Medulla oblongata (tissue), 1 donor: ENCODE results near the gene GCNT1.
"Not testable (repeated sequence)": the region's sequence is repeated elsewhere in the genome, so short reads cannot be mapped to it uniquely, and the experiment has no call there.

ENCODE experiments used
- DNase-seq: peaks from one replicate; pipeline ENCODE4 v3.0.0-alpha.2; 2015; ENCODE audit errors: extremely low spot score

GCNT1 gene

DNA sequence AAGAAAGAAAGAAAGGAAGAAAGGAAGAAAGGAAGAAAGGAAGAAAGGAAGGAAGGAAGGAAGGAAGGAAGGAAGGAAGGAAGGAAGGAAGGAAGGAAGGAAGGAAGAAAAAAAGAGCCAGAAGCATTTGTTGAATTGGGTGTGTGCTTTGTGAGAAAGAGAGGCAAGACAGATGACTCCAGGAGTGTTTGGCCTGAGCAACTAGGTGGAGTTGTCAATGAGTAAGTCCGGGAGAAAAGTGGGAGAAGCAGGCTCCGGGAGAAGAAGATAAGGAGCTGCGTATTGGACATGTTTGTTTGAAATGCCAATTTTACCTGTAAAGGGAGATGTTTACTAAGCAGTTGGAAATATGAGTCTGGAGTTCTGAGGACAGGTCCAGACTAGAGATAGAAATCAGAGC is 15.1 kb upstream of the GCNT1 start:
- no peak for DNase-seq

DNA sequence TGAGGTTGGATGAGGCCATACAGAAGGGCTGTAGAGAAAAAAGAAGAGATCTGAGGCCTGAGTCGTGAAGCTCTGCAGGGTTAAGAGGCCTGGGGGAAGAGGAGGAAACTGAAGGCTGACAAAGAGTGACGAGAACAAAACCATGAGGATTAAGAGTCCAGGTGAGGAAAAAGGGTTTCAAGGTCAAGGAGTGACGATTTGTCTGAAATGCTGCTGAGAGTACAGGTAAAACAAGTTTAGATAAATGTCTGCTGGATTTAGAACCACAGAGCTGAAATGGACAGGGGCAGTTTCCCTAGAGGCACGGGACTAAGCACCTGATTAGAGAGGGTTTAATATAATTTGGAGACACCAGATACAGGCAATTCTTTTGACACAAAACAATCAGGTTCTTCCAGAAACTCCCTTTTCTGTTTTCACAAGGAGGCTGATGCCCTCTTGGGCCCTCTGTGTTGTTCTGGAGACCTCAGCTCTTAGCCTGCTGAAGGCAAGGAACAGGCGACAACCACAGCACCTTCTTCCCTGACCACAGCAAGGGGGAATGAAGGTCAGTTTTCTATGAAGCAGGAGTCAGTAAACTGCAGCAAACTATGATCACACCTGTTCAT is 14.6 kb upstream of the GCNT1 start:
- DNase-seq: no peak

- DNase-seq: no peak
These were observed 13.0 kb upstream of the GCNT1 start for GRCh38 chr9:76445976-76446375.

GRCh38 chr9:76448501-76448900 is 10.5 kb upstream of the GCNT1 start:
- DNase-seq: no peak

- no peak for DNase-seq
These were observed 7.7 kb upstream of the GCNT1 start for GRCh38 chr9:76451234-76451633.

- no peak for DNase-seq
These were observed 6.1 kb upstream of the GCNT1 start for GRCh38 chr9:76452839-76453238.

GRCh38 chr9:76453785-76454184 is 5.2 kb upstream of the GCNT1 start:
- no peak for DNase-seq

DNA sequence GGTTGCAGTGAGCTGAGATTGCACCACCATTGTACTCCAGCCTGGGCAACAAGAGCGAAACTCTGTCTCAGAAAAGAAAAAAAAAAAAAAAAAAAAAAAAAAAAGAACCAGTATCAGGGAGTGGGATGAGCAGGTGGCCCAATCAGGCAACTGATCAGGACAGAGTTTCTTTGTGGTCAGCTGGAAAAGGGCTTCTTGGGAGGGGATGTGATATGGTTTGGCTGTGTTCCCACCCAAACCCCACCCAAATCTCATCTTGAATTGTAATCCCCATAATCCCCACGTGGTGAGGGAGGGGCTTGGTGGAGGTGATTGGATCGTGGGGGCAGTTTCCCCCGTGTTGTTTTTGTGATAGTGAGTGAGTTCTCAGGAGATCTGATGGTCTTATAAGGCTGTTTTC is 4.7 kb upstream of the GCNT1 start:
- DNase-seq: no peak

DNA sequence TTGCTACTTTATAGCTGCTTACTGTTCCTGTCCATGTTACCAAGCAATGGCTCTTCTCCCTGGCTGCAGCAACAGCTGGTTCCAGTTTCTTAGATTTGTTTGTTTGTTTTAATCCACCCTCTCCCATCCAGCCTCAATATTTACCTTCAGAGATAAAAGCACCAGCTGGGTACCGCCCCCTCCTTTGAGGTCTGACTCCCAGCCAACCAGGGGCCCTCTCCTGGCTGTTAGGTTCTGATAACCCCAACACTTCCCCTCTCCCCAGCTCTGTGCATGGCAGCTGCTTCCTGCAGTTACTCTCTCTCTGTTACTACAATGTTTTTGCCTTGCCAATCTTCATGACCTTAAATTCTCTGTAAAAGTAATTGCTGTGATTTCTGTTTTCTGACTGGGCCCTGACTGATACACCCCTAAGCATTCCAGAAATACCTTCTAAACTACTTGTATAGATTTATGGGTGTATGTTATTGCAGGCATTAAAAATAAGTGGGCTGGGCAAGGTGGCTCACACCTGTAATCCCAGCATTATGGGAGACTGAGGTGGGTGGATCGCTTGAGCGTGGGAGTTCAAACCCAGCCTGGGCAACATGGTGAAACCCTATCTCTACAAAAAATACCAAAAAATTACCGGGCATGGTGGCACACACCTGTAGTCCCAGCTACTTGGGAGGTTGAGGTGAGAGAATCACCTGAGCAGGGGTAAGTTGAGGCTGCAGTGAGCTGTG is 2.6 kb upstream of the GCNT1 start:
- DNase-seq: no peak

- DNase-seq: peak; percentile 20
These were observed 983 bp downstream of the GCNT1 start for GRCh38 chr9:76459694-76460635.

DNA sequence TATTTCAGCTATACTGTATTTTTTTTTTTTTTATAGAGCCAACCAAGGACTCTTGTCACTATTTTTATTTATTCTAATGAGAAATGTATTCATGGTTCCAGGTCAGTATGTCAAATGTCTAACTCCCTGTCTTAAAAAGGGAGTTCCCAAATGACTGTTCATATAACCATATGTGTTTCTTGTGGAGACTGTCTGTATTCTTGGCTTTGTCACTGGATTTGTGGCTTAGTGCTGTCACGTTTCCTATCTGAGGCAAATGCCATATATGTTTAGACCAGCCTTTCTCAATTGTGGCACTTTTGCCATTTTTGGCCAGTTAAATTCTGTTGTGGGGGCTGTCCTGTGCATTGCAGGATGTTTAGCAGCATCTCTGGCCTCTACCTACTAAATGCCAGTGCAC is 3.1 kb downstream of the GCNT1 start:
- DNase-seq: no peak

DNA sequence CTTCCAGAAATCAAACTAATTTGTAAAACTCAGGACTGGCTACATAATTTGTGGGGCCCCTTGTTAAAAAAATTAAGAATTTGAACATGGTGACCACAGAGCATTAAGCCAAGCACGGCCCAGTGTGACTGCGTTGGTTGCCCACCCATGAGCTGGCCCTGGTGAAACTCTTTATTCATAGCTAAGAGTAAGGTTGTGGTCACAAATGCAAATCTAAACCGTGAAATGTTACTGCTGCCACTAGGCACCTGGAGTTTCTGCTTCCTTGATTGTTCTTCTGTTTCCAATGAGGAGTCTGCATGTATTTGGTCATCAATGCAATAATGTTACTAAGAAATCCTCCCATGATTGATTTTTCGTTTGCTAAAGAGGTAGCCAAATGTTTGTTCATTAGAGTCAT is 4.2 kb downstream of the GCNT1 start:
- DNase-seq: no peak

DNA sequence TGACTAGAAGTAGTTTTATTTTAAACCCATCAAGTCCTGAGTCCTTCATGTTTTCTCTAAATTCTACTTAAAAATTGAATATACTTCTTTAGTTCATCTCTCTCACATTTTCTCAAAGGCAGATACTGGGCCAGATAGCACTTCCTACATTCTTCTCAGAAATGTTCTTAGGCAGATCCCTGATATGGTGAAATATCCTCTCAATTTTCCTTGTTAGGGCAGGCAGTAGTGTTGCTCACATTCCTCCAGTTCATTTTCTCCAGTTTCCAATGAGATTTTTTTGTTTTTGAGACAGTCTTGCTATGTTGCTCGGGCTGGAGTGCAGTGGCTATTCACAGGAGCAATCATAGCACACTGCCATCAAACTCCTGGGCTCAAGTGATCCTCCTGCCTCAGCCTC is 5.7 kb downstream of the GCNT1 start:
- no peak for DNase-seq

DNA sequence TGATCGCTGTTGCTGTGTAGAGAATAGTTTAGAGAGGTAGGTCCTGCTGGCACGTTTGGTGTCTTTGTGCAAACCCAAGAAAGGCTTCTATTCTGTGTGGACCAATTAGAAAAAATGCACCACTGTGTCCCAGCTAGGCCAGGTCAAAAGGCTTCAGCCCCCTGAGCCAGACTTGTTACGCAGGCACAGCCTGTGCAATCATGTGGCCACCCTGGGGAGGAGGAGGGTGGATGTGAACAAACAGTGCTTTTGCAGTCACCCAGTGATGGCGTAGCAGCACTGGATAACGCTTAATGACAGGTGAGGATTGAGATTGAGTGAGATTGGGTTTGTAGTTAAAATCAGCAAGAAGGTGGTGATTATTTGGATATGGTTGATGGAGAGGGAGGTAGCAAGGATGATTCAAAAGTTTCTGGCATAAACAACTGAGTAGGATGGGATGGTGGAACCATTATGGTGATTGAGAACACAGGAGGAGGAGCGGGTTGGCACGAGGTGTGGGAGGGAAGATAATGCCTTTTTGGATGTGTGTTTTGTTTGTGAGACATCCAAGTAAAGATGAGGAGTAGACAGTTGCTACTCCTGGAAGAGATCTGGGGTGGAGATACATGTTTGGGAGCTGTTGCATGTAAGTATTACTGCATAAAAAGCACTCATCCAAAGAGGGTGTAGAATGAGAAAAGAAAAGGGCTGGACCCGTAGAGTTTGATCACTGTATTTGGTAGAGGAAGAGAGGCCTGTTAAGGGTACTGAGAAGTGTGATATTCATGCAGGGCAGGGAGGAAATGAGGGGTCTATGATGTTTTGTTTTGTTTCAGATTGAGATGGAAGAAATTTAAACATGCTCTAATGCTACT is 6.7 kb downstream of the GCNT1 start:
- DNase-seq: no peak

DNA sequence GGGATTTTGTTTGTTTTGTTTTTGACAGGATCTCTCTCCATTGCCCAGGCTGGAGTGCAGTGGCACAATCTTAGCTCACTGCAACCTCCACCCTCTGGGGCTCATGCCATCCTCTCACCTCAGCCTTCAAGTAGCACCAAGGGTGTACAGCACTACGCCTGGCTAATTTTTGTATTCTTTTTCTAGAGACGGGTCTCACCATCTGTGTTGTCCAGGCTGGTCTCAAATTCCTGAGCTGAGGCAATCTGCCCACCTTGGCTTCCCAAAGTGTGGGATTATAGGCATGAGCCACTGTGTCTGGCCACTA is 7.3 kb downstream of the GCNT1 start:
- no peak for DNase-seq

- DNase-seq: no peak
These were observed 15.4 kb downstream of the GCNT1 start for GRCh38 chr9:76474419-76474818.

DNA sequence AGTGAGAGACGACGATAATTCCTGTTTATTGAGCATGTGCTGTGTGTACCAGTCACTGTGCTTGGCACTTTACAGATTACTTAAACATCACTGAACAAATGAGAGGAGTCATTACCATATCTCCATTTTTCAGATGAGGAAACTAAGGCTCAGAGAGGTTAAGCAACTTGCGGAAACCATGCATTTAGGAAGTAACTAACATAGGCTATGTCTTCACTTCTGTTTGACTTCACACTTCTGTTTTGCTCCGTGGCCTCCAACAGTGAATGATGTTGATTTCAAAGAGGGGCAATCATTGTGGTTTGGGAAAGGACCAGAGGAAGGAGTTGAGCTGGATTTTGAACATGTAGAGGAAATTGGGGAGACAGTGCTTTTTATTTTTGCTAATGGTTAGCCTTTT is 16.7 kb downstream of the GCNT1 start:
- DNase-seq: no peak

GRCh38 chr9:76477818-76478217 is 18.8 kb downstream of the GCNT1 start:
- not testable (repeated sequence) for DNase-seq

DNA sequence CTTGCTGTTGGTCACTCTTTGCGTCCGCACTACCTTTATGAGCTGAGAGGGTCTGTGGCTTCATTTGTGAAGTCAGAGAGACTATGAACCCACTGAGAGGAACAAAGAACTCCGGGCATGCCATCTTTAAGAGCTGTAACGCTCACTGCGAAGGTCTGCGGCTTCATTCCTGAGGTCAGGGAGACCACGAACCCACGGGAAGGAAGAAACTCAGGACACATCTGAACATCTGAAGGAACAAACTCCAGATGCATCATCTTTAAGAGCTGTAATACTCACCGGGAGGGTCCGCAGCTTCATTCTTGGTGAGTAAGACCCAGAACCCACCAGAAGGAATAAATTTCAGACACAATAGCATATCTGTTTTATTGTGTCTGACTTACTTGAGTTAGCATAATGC is 19.2 kb downstream of the GCNT1 start:
- DNase-seq: no peak

DNA sequence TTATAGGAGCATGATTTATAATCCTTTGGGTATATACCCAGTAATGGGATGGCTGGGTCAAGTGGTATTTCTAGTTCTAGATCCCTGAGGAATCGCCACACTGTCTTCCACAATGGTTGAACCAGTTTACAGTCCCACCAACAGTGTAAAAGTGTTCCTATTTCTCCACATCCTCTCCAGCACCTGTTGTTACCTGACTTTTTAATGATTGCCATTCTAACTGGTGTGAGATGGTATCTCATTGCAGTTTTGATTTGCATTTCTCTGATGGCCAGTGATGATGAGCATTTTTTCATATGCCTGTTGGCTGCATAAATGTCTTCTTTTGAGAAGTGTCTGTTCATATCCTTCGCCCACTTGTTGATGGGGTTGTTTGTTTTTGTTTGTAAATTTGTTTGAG is 20.4 kb downstream of the GCNT1 start:
- DNase-seq: not testable (repeated sequence)

GRCh38 chr9:76486151-76486550 is 27.2 kb downstream of the GCNT1 start:
- DNase-seq: no peak
